Adrenal gland (tissue), 5 donors: ENCODE measurements around the gene ADH1C.

ENCODE experiments used
- POLR2A ChIP-seq, 2 donors: fragments of 450-650 bp; IDR thresholded peaks; one replicate each; pipeline ENCODE4 v1.6.1; 2017; ENCODE audit warnings: antibody characterized with exemption in 2 of 2, mild to moderate bottlenecking in 2 of 2, moderate library complexity in 1 of 2
- TF ChIP-seq, protein P1 (sequence below), 6 experiments: fragments of 450-650 bp in 4 of 6; fragments of 200-600 bp in 2 of 6; sonication (generic) in 1 of 6; IDR thresholded peaks; 1 replicate in 5 of 6; 2 replicates in 1 of 6; pipeline versions ENCODE4 v1.5.1 to v1.8.0; 2016 to 2021; ENCODE audit warnings: antibody characterized with exemption in 6 of 6, mild to moderate bottlenecking in 2 of 6, moderate library complexity in 1 of 6
- donor health status: DM: no; HTN: no; CAD: no.

DNA sequence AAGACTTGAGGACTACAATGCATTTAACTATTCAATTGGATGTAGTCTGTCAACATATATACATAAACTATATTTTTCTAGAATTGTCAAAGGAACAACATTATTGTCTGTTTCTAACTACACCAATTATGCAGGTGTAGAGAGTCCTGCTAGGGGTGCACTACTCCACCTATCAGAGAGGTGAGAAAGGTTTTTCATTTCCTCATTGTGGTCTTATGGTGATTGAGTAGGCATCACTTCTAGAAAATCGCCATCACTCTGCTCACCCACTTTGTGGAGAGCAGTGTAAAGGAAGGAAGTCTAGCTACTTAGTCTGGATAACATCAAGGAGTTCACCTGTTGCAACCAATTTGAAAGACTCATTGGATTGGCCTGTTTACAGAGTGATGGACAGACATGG is 4.4 kb upstream of the ADH1C start:
- TF ChIP-seq, protein P1, sequence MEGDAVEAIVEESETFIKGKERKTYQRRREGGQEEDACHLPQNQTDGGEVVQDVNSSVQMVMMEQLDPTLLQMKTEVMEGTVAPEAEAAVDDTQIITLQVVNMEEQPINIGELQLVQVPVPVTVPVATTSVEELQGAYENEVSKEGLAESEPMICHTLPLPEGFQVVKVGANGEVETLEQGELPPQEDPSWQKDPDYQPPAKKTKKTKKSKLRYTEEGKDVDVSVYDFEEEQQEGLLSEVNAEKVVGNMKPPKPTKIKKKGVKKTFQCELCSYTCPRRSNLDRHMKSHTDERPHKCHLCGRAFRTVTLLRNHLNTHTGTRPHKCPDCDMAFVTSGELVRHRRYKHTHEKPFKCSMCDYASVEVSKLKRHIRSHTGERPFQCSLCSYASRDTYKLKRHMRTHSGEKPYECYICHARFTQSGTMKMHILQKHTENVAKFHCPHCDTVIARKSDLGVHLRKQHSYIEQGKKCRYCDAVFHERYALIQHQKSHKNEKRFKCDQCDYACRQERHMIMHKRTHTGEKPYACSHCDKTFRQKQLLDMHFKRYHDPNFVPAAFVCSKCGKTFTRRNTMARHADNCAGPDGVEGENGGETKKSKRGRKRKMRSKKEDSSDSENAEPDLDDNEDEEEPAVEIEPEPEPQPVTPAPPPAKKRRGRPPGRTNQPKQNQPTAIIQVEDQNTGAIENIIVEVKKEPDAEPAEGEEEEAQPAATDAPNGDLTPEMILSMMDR (IDR thresholded peaks at IDR 0.05): no peak
- TF ChIP-seq POLR2A (IDR thresholded peaks at IDR 0.05): no peak
